ENCODE measurements around the gene HAGHL.
A peak's percentile ranks its signal among the peaks of the same experiment; 100 is the strongest.

HAGHL gene

DNA sequence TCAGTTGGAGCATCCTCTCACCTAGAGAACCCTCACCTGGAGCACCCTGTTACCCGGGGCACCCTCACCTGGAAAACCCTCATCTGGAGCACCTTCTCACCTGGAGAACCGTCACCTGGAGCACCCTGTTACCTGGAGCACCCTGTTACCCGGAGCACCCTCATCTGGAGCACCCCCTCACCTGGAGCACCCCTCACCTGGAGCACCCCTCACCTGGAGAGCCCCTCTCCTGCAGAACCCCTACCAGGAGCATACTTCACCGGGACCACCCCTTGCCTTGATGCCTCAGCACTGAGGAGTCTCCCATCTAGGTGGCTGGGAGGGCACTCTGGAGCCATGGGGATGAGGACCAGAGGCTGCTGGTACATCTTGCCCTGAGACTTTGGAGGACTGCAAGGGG is 17.9 kb upstream of the HAGHL start:
- DNase-seq, result no peak

DNA sequence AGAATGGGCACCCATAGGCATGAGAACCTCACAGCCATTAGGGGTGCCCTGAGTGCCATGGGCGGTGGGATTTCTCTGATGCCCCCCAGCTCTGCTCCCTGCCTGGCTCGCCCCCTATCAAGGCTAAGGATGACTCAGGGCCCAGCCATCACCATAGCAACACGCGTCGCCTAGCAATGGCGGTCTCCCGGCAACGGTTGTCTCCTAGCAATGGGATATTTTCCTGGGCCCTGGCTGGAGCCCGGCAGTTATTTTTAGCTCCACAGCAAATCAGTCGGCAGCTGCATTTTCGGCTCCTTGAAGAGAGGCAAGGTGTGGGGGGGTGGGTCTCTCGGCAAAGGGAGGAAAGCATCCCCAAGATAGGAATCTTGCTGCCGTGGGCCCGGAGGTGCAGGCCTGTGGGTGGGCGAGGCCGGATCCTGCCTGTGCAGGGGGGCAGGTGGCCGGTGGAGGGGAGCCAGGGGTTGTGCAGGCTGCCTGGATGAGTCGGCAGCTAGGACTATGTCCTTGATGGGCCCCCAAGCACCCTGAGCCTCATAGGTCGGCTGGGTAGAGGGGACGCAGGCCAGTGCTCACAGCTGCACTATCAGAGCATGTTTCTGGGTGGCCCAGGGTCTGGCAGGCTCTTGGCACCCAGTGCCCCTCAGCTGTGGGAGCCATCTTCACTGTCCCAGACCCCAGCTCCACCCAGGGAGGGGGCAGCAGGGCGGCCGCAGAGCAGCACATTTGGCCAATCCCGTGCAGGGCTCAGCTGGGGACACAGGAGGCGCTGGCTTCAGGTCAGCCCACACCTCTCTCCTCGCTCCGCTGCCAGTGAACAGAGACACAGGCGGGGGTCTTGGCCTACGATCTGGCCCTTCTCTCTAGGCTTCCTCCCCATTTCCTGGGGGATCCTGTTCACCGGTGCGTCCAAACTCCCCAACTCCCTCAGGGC is 17.1 kb upstream of the HAGHL start:
- DNase-seq, result no peak

DNA sequence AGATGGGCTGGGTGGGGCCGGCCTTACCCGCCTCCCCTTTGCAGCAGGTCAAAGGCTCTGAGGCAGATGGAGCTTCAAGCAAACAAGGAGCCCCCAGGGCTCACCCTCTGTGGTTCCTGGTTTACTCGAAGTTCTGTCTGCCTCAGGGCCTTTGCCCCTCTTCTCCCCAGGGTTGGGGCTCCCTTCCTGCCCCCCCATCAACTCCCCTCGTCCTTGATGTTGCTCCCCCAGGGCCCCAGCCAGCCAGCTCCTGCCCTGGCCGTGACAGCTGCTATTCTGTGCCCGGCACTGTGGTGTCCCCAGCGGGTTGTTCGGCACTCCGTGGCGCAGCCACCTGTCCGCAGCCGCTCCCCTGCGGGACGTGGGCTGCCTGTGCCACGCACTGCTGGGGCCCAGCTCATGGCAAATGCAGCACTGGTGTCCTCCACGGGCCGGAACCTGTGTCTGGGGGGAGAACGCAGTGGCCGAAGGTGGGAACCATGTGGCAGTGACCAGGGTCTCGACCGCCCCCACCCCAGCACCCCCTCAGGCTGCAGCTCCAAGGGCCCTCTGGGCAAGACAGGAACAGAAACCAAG is 16.3 kb upstream of the HAGHL start:
- no peak for DNase-seq

DNA sequence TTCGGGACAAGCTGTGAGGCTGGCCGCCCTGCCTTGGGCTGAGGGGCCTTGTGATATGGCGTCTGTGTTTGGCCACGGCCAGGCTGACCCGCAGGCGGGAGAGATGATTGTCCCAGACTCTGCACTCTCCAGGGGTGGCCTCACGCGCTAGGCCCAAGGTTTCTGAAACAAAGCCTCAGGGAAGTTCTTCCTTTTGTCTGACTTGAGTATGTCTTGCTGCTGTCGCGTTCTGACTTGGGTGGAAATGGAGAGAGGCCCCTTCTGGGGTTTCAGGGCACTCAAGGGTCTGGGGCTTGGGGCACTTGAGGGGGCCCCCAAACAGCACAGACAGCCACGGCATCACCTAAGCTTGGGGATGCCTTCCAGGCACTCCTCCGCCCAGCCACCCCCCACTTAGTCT is 15.8 kb upstream of the HAGHL start:
- DNase-seq, result no peak

DNA sequence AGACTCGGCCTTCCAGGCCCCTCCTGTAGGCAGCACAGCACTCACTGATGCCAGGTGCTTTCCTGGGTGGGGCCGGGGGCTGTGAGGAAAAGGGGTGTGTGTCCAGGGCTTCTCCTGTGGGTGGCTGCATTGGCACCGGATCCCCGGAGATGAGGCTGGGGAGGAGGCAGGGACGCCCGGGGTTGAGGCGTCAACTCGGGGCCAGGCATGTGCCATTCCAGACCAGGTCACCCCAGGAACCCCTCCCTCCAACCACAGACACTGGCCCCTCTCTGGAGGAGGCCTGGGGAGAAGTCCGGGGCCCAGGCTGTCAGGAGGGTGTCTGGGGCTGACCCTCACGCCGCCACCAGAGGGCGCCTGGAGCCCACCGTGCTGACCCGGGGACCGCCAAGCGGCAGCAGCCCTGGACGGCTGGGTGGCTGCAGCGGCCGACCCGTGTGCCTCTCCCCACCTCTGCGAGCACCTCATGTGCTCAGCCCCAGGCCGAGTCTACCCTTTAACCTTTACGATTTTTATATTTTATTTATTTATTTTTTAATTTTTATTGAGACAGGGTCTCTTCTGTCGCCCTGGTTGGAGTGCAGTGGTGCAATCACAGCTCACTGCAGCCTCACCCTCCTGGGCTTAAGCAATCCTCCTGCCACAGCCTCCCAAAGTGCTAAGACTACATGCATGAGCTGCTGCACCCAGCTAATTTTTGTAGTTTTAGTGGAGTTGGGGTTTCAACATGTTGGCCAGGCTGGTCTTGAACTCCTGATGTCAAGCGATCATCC is 15.2 kb upstream of the HAGHL start:
- DNase-seq, result peak; percentile 82

DNA sequence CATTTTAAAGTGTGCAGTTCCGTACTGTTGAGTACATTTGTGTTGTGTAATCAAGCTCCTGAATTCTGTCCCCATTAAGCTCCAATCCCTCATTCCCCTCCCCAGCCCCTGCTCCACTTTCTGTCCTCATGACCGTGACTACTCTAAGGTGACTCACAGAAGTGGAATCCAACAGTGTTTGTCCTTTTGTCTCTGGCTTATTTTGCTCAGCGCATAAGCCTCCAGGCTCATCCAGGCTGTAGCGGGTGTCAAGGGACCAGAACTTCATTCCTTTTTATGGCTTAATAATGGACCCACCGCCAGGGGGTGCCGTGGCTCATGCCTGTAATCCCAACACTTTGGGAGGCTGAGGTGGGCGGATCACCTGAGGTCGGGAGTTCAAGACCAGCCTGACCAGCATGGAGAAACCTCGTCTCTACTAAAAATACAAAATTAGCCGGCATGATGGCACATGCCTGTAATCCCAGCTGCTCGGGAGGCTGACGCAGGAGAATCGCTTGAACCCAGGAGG is 14.1 kb upstream of the HAGHL start:
- peak; percentile 55 for DNase-seq

DNA sequence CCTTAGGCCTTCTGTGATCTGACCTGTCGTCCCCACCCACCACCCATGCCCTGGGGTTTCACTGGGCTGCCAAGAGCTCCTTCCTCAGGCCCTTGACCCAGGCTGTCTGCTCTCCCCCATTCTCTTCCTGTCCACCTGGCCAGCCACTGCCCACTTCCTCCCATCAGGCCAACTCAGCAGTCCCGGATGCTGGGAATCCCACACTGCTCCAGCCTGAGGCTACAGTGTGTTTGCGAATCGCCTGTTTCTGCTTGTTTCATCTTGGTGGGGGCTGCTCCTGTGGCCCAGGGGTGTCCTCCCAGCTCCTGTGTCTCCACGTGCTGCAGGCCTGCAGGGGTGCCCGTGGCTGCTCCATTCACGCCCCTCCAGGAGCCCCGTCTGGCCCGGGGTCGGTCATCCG is 12.8 kb upstream of the HAGHL start:
- no peak for DNase-seq

DNA sequence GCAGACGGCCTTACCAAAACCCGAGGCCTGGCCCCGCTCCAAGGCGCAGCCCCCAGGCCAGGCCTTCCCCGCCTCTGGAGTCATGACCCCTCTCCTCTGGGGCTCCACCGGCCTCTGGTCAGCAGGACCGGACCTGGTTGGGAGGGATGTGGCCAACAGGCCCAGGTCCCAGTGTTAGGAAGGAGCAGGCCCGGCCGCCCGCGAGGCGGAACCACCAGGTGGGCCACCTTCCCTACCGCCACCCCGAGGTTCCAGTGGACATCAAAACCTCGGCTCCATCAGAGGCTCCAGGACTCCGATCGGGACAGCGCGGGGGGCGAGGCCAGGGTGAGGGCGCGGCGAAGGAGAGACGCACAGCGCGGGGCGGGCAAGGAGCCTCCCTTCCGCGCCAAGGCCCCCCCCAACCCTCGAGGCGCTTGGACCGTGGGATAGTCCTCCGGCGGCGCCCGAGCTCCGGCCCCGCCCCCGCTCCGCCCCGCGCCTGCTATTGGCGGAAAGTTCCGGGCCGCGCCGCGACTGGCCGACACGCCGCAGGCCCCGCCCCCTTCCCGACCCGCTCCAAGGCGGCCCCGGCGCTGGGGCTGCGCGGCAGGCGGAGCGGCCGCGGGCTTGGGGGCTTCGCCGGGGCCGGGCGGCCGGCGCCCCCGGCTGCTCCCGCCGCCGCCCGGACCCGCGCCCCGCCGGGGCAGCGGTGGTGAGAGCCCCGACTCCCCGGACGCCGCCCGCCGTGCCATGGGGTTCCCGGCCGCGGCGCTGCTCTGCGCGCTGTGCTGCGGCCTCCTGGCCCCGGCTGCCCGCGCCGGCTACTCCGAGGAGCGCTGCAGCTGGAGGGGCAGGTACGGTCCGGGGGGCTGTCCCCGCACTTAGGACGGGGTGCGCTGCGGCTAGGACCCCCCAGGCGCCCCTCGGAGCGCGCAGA is 12.1 kb upstream of the HAGHL start, which contains the start of gene METRN:
METRN (plus strand) TSS at position 561 of the 919 bp plus-strand sequence; CDS start at position 733, 172 bp downstream.
- DNase-seq, result peak; percentile 91

DNA sequence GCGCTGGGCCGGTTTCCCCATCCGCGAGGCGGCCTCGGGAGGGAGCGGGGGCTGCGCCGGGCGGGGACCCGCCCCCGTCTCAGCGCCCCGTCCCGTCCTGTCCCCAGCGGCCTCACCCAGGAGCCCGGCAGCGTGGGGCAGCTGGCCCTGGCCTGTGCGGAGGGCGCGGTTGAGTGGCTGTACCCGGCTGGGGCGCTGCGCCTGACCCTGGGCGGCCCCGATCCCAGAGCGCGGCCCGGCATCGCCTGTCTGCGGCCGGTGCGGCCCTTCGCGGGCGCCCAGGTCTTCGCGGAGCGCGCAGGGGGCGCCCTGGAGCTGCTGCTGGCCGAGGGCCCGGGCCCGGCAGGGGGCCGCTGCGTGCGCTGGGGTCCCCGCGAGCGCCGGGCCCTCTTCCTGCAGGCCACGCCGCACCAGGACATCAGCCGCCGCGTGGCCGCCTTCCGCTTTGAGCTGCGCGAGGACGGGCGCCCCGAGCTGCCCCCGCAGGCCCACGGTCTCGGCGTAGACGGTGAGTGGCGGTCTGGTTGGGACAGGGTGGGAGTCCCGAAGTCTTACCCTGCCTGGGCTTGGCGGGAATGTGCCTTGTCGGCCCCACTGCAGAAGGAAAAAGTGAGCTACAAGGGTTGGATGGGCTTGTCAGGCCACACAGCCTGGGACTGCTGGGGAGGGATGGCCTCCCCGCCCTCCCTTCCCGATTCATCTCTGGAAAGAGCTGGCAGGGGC is 11.3 kb upstream of the HAGHL start:
- no peak for DNase-seq

DNA sequence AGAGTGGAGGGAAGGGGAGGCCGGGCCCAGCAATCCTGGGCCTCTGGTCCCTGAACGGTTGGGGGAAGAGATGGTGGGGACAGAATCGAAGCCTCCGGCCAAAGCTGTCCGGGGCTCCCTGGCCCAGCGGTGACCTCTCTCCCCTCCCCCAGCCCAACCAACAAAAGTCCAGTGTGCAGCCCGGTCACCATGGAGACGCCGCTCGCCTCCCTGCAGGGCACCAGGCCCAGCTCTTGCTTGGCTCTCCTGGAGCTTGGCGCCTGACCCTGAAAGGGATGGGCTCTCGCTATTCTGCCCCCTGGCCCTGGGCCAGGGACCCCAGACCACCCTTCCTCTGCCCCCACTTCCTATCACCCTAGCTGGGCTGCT is 10.7 kb upstream of the HAGHL start:
- DNase-seq, result no peak

DNA sequence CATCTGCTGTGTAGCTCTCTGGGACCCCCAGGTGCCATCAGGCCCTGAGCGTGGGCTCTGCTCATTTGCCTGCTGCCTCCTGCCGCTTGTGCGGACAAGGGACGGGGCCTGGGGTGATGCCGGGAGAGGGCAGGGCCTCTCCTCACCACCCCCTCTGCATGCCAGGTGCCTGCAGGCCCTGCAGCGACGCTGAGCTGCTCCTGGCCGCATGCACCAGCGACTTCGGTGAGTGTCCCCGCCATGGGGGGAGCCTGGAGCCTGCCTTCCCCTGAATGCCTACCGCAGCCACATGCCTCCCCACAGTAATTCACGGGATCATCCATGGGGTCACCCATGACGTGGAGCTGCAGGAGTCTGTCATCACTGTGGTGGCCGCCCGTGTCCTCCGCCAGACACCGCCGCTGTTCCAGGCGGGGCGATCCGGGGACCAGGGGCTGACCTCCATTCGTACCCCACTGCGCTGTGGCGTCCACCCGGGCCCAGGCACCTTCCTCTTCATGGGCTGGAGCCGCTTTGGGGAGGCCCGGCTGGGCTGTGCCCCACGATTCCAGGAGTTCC is 10.1 kb upstream of the HAGHL start:
- DNase-seq, result no peak

DNA sequence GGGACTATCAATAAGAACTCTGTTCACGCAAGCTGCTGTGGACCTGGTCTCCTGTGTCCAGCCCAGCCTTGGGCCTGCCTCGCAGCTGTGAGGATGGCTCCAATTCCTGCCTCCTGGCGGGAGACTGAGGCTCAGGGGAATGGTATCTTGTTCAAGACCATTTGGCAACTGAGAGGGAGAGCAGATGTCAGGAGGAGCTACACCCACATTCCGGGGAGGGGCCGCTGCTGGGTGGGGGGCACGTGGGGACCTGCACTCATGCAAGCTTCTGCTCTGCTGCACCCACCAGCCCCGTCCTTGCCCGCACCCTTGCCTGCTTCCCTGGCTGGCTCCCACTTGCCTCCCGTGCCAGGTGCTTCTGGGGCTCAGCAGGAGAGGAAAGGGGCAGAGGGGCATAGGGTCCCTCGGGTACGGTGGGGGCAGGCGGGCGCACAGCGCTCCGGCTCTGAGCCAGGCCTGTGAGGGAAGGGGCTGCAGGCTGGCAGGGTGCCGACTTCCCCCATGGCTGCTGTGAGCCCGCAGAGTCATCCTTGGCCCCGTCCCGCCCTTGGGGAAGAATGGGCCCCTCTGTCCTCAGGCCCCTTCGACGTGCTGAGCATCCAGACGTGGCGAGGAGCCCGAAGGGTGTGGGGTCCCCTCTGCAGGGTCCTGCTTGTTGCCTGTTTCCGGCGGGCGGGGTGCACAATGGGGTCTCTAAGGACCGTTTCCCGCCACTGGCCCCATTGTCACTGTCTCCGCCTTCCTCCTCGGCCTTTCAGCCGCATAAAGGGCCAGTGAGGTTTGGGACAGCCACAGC is 9.3 kb upstream of the HAGHL start:
- no peak for DNase-seq

DNA sequence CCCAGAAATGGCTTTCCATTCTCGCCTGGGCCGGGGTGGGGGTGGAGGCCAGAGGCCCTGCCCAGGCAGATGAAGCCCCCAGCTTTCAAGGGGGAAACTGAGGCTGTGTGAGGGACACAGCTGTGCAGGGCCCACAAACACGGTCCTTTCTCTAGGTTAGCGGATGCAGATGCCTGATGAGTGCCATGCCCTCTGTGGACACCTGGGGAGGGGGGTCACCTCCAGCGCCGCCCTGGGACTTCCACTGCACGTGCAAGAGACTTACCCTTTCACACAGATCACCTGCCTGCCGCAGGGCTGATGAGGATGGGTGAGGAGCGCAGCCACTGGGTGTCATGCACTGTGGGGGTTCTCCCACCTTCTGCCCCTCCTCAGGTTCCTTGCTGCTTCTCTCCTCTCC is 8.5 kb upstream of the HAGHL start:
- DNase-seq, result no peak

DNA sequence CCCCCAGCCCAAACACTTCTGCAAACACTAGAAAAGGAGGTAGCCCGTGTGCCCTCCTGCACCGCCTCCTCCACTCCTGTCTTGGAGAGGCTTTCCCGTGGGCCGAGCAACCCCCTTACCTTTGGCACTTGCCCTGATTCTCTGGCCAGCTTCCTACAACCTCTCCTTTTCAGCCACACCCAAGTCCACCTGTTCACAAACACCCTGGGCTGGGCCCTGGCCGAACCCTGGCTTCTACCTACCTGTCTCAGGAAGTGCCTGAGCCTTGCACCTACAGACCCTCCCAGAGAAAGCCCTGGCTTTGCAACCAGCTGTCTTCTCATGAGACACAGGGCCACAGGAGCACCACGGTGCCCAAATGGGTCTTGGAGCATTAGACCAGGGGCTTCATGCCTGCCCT is 8.0 kb upstream of the HAGHL start:
- no peak for DNase-seq

DNA sequence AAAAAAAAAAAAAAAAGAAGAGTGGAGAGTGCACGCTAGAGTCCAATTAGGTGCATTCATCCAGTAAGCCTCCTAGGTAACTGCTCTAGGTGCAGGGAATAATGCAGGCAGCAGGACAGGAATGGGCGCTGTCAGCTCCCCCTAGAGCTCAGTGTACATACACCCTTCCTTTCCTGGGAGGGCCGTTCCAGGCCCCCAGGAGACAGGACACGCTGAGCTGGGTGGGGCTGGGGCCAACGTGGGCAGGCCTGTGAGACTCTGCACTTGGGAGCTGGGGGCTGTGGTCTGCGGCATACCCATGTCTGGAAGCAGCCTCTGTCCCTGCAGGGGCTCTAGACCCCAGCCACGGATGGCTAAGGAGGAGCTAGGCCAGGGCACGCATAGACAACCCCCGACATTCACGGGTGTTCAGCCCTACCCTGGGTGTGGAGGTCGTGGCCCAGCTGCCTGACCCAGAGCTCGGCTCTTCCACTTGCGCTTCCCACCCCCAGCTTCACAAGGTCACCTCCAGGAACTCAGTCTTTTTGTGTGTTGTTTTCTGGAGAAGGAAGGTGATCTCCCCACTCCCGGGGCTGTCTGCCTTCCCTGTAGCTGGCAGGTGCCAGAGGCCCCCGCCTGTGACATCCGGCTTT is 7.0 kb upstream of the HAGHL start:
- DNase-seq, result no peak

DNA sequence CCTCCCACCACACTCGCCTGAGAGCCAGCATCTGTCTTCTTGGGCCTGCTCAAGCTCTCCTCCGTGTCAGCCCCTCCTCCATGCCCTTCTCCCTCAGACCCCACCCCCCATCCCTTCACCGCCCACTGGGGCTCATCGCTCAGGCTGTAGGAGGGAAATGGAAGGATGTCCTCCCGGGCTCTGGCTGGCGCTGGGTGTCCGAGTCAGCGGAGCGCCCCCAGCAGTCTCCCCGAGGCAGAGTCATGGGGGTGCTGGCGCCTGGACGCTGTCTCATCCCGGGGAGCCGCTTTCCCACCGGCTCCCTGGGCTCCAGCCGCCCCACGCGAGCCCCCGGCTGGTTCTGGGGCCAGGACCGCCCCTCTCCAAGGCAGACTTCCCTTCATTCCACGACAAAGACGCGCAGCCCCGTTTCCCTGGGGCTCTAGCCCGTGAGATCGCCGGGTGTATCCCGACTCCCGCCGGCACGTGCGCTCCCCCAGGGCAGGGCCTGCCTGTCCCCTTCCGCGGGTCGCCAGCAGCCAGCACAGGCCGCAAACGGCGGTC is 6.4 kb upstream of the HAGHL start:
- peak; percentile 35 for DNase-seq

DNA sequence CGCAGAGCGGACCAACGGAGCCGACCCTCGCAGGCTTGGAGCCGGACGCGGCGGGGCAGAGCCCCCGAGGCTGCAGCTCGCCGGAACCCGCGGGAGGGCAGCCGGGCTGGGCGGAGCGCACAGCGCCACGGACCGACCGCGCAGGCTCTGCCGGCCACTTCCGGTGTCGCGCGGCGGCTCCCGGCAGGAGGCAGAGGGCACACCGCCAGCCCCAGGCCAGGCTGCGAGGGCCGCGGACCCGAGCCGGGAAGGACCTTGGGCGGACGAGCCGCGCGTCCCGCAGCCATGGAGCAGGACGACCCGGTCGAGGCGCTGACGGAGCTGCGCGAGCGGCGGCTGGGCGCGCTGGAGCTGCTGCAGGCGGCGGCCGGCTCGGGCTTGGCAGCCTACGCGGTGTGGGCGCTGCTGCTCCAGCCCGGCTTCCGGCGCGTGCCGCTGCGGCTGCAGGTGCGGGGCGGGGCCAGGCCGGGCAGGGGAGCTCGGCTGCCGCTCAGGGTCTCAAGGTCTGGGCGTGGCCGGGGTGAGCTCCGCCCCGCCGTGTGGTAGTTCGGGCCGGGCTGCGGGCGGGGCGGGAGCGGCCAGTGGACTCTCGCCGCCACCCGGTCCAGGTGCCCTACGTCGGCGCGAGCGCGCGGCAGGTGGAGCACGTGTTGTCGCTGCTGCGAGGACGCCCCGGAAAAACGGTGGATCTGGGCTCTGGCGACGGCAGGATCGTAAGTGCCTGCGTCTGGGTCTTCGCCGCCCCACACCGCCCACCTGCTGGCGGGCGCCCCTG is 5.7 kb upstream of the HAGHL start, which contains the start of gene ANTKMT:
ANTKMT (plus strand) TSS at position 157 of the 775 bp plus-strand sequence; CDS start at position 286, 129 bp downstream.
- peak; percentile 85 for DNase-seq

DNA sequence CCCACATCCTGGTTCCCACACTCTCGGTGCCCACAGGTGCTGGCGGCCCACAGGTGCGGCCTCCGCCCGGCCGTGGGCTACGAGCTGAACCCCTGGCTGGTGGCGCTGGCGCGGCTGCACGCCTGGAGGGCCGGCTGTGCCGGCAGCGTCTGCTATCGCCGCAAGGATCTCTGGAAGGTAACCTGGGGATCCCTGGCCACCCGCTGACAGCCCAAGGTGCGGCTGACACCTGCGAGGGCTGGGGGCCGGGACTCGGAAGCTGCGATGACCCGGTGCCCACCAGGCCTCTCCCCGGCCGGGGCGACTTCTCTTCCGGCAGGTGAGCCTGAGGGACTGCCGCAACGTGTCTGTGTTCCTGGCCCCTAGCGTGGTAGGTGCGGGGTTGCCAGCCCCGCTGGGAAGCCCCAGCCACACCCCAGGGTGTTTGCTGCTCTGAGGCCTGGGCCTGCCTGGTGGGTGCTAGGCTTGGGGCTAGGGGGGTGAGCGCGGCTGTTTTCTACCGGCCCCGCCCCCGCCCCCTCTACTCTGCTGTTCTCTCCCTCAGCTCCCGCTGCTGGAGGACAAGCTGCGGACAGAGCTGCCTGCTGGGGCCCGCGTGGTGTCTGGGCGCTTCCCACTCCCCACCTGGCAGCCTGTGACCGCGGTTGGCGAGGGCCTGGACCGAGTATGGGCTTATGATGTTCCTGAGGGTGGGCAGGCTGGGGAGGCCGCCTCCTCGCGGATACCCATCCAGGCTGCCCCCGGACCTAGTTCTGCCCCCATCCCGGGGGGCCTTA is 5.0 kb upstream of the HAGHL start:
- peak; percentile 53 for DNase-seq

Data from CD4-positive, alpha-beta T cell treated with Interleukin-12 subunit alpha and Interleukin-12 subunit beta, for 1 hour (primary cell).